ENCODE data around the gene COL16A1. TPM values are rescaled to one million over a fixed set of nuclear protein-coding genes. Genes with fewer than 3 reads are reported as not detected.

Gene COL16A1
- total RNA-seq, 4 donors from 2014 or later, result 14.3 to 135 (median 40.1) TPM

DNA sequence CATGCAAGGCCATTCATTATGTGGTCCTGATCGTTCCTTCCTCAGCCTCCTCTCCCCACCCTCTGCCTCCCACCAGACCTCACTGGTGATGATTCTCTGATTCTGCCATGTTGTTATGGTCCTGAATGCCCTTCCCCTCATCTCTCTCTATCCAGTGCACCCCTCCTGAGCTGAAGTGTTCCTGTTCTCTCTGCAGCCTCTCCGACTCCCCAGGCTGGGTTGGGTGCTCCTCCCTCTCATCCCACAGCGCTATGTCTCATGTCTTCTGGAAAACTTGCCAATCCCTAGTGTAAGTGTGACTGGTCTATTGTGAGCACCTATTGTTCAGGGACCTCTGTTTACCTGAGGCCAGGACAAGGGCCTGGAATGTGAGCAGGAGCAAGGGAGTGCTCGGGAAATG, 48.1 kb downstream of the COL16A1 start:
- TF ChIP-seq POLR2A (IDR thresholded peaks at IDR 0.05) (no peak), POLR2AphosphoS5 (IDR thresholded peaks at IDR 0.05) (no peak)
- TF ChIP-seq, protein P1, sequence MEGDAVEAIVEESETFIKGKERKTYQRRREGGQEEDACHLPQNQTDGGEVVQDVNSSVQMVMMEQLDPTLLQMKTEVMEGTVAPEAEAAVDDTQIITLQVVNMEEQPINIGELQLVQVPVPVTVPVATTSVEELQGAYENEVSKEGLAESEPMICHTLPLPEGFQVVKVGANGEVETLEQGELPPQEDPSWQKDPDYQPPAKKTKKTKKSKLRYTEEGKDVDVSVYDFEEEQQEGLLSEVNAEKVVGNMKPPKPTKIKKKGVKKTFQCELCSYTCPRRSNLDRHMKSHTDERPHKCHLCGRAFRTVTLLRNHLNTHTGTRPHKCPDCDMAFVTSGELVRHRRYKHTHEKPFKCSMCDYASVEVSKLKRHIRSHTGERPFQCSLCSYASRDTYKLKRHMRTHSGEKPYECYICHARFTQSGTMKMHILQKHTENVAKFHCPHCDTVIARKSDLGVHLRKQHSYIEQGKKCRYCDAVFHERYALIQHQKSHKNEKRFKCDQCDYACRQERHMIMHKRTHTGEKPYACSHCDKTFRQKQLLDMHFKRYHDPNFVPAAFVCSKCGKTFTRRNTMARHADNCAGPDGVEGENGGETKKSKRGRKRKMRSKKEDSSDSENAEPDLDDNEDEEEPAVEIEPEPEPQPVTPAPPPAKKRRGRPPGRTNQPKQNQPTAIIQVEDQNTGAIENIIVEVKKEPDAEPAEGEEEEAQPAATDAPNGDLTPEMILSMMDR (IDR thresholded peaks at IDR 0.05), result no peak
- no peak for DNase-seq
- Histone ChIP-seq H3K4me1 (no peaks in the 10 kb centered on the region), H3K36me3 (no peaks in the 10 kb centered on the region), H3K4me3 (no peak overlapping the region), H3K9me3 (no peaks in the 10 kb centered on the region), H3K27ac (no peak overlapping the region), H3K27me3 (no peaks in the 10 kb centered on the region)
- intact Hi-C loops (cut with DNase I; ENCODE audit: low total_unique reads) (no loop called here), in situ Hi-C loops (cut with MboI; ENCODE audit: low pct_ligation_motif_present in 1 of 4, low pct_unique_long_range_greater_than_20kb in 1 of 4, low sequenced_read_pairs in 3 of 4) (loop anchor here in 3 of 4 donors (25.0 kb wide), 2 partner anchors 132 to 307 kb away; no protein-coding TSS in a partner anchor)
- WGBS, 2 donors (ENCODE audit: low coverage in 1 of 2), result 80 to 82% methylated on average over 1 to 4 of the region's 4 CpGs

- in situ Hi-C loops (cut with MboI; ENCODE audit: low pct_ligation_motif_present in 1 of 4, low pct_unique_long_range_greater_than_20kb in 1 of 4, low sequenced_read_pairs in 3 of 4), result loop anchor here in 3 of 4 donors (25.0 kb wide), 2 partner anchors 132 to 307 kb away; no protein-coding TSS in a partner anchor
- Histone ChIP-seq H3K4me3 (no peak overlapping the region), H3K9me3 (no peaks in the 10 kb centered on the region), H3K36me3 (no peaks in the 10 kb centered on the region), H3K27me3 (no peaks in the 10 kb centered on the region), H3K4me1 (no peaks in the 10 kb centered on the region), H3K27ac (no peak overlapping the region)
- DNase-seq, result no peak
- WGBS, 2 donors (ENCODE audit: low coverage in 1 of 2), result 86 to 87% methylated on average over 3 to 6 of the region's 6 CpGs
- intact Hi-C loops (cut with DNase I; ENCODE audit: low total_unique reads), result no loop called here
- TF ChIP-seq POLR2A (IDR thresholded peaks at IDR 0.05) (no peak), POLR2AphosphoS5 (IDR thresholded peaks at IDR 0.05) (no peak), EP300 (IDR thresholded peaks at IDR 0.05; ENCODE audit: low read depth) (no peak)
- TF ChIP-seq, protein P1 (IDR thresholded peaks at IDR 0.05), result no peak
Measured at GRCh38 chr1:31655104-31655503, 48.7 kb downstream of the COL16A1 start.

DNA sequence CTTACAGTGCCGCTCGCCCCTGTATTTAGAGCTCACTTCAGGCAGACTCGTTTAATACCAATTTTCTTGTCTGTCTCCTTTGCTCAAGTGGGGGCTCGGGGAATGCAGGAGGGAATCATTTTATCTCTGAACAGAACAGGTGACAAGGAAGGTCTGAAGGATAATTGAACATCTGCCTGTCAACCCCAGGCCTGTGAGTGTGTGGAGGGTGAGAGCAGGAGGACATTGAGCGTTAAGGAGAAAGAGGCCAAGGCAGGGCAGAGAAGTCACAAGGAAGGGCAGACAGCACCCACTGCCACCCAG, 49.4 kb downstream of the COL16A1 start:
- H3K4me3 ChIP-seq, result no peak overlapping the region
- DNase-seq, result no peak
- in situ Hi-C loops (cut with MboI; ENCODE audit: low pct_ligation_motif_present in 1 of 4, low pct_unique_long_range_greater_than_20kb in 1 of 4, low sequenced_read_pairs in 3 of 4) (loop anchor here in 3 of 4 donors (25.0 kb wide), 2 partner anchors 133 to 308 kb away; no protein-coding TSS in a partner anchor), intact Hi-C loops (cut with DNase I; ENCODE audit: low total_unique reads) (no loop called here)
- no peaks in the 10 kb centered on the region for H3K9me3 ChIP-seq
- 87% methylated on average over 5 of the region's 5 CpGs; no CpG with 5 or more reads in 1 of the 2 donors for WGBS, 2 donors (ENCODE audit: low coverage in 1 of 2)
- TF ChIP-seq, protein P1 (IDR thresholded peaks at IDR 0.05), result no peak
- no peak for TF ChIP-seq POLR2AphosphoS5 (IDR thresholded peaks at IDR 0.05)
- TF ChIP-seq POLR2A (IDR thresholded peaks at IDR 0.05), result no peak
- TF ChIP-seq EP300 (IDR thresholded peaks at IDR 0.05; ENCODE audit: low read depth), result no peak
- H3K27me3 ChIP-seq, result no peaks in the 10 kb centered on the region
- no peaks in the 10 kb centered on the region for H3K36me3 ChIP-seq
- no peaks in the 10 kb centered on the region for H3K4me1 ChIP-seq
- no peak overlapping the region for H3K27ac ChIP-seq

GRCh38 chr1:31653717-31654473, 49.9 kb downstream of the COL16A1 start:
- Histone ChIP-seq H3K27ac (no peak overlapping the region), H3K36me3 (no peaks in the 10 kb centered on the region), H3K4me1 (no peaks in the 10 kb centered on the region), H3K4me3 (no peak overlapping the region), H3K9me3 (no peaks in the 10 kb centered on the region), H3K27me3 (no peaks in the 10 kb centered on the region)
- intact Hi-C loops (cut with DNase I; ENCODE audit: low total_unique reads), result no loop called here
- TF ChIP-seq POLR2A (IDR thresholded peaks at IDR 0.05) (no peak), EP300 (IDR thresholded peaks at IDR 0.05; ENCODE audit: low read depth) (no peak), POLR2AphosphoS5 (IDR thresholded peaks at IDR 0.05) (no peak)
- TF ChIP-seq, protein P1 (IDR thresholded peaks at IDR 0.05), result no peak
- no peak for DNase-seq
- 62 to 80% methylated on average over 4 to 12 of the region's 12 CpGs for WGBS, 2 donors (ENCODE audit: low coverage in 1 of 2)
- in situ Hi-C loops (cut with MboI; ENCODE audit: low pct_ligation_motif_present in 1 of 4, low pct_unique_long_range_greater_than_20kb in 1 of 4, low sequenced_read_pairs in 3 of 4), result loop anchor here in 3 of 4 donors (25.0 kb wide), 2 partner anchors 133 to 308 kb away; no protein-coding TSS in a partner anchor

Data from transverse colon (tissue), 4 donors.